HG02623 (cell line): ENCODE results near the gene TXN.
A peak's percentile ranks its signal among the peaks of the same experiment; 100 is the strongest.
"Not testable (repeated sequence)": the region's sequence is repeated elsewhere in the genome, so short reads cannot be mapped to it uniquely, and the experiment has no call there.

Experiments
- ATAC-seq: cut with Tn5 transposase; IDR thresholded peaks from one replicate; pipeline ENCODE4 v1.9.1; 2021; ENCODE audit warnings: moderate library complexity; ENCODE audit not compliant: unreplicated experiment

TXN gene

GRCh38 chr9:110257956-110258355 is 1.6 kb upstream of the TXN start:
- ATAC-seq = no peak

- peak; percentile 1 for ATAC-seq
These were observed 962 bp upstream of the TXN start for GRCh38 chr9:110257097-110257841.

- ATAC-seq = peak; percentile 11
These were observed 586 bp downstream of the TXN start for GRCh38 chr9:110255463-110256379.

- ATAC-seq = no peak
These were observed 1.3 kb downstream of the TXN start for GRCh38 chr9:110255034-110255462.

- ATAC-seq = no peak
These were observed 1.8 kb downstream of the TXN start for GRCh38 chr9:110254500-110254899.

- ATAC-seq = no peak
These were observed 3.7 kb downstream of the TXN start for GRCh38 chr9:110252509-110253139.

- not testable (repeated sequence) for ATAC-seq
These were observed 4.5 kb downstream of the TXN start for GRCh38 chr9:110251770-110252169.

GRCh38 chr9:110251212-110251611 is 5.1 kb downstream of the TXN start:
- ATAC-seq = no peak

GRCh38 chr9:110249603-110250002 is 6.7 kb downstream of the TXN start:
- no peak for ATAC-seq

- no peak for ATAC-seq
These were observed 7.9 kb downstream of the TXN start for GRCh38 chr9:110248361-110248760.

- no peak for ATAC-seq
These were observed 10.1 kb downstream of the TXN start for GRCh38 chr9:110246214-110246613.

- no peak for ATAC-seq
These were observed 11.7 kb downstream of the TXN start for GRCh38 chr9:110244616-110245015.

- no peak for ATAC-seq
These were observed 14.4 kb downstream of the TXN start for GRCh38 chr9:110241858-110242321.

GRCh38 chr9:110241260-110241857 is 14.9 kb downstream of the TXN start:
- ATAC-seq = no peak

GRCh38 chr9:110240198-110240597 is 16.1 kb downstream of the TXN start:
- no peak for ATAC-seq

GRCh38 chr9:110228321-110228720 is 28.0 kb downstream of the TXN start:
- no peak for ATAC-seq

- no peak for ATAC-seq
These were observed 31.7 kb downstream of the TXN start for GRCh38 chr9:110224583-110224982.

- no peak for ATAC-seq
These were observed 35.5 kb downstream of the TXN start for GRCh38 chr9:110220809-110221208.

GRCh38 chr9:110217656-110218099 is 38.6 kb downstream of the TXN start:
- ATAC-seq = no peak

- ATAC-seq = no peak
These were observed 41.5 kb downstream of the TXN start for GRCh38 chr9:110214586-110215355.
